K562 (cell line): ENCODE measurements around the gene PRDM4. TPM values are rescaled to one million over a fixed set of nuclear protein-coding genes. Genes with fewer than 3 reads are reported as not detected.
A peak's percentile ranks its signal among the peaks of the same experiment; 100 is the strongest.

ENCODE experiments used
- ARID2 ChIP-seq: fragments of 450-650 bp; IDR thresholded peaks from 2 replicates; pipeline ENCODE4 v1.6.1; 2017; ENCODE audit warnings: antibody characterized with exemption, mild to moderate bottlenecking
- CBX1 ChIP-seq: sonication (generic); IDR thresholded peaks from 2 replicates; pipeline ENCODE4 v1.6.1; 2016; ENCODE audit warnings: antibody characterized with exemption, low read depth, mild to moderate bottlenecking
- CC2D1A ChIP-seq: fragments of 450-650 bp; IDR thresholded peaks from 2 replicates; pipeline ENCODE4 v1.6.1; 2017; ENCODE audit warnings: mild to moderate bottlenecking
- DPF2 ChIP-seq: fragments of 450-650 bp; IDR thresholded peaks from 2 replicates; pipeline ENCODE4 v1.6.1; 2016
- FOXA3 ChIP-seq, 2 experiments: fragments of 450-650 bp in 1 of 2; sonication (generic) in 1 of 2; formaldehyde crosslinking; IDR thresholded peaks in 1 of 2; conservative IDR thresholded peaks in 1 of 2; 2 replicates each; pipeline versions ENCODE4 v1.4.0 to v1.8.0; 2020 to 2022; ENCODE audit warnings: mild to moderate bottlenecking in 2 of 2, missing genetic modification reagents in 1 of 2
- FOXJ2 ChIP-seq: fragments of 200-800 bp; sonication (Bioruptor generic); IDR thresholded peaks from 2 replicates; pipeline ENCODE4 v1.6.1; 2016; ENCODE audit warnings: missing genetic modification characterization, missing compliant biosample characterization
- GATAD2A ChIP-seq: fragments of 450-650 bp; IDR thresholded peaks from 2 replicates; pipeline ENCODE4 v1.6.1; 2017
- HMG20A ChIP-seq: fragments of 450-650 bp; formaldehyde crosslinking; conservative IDR thresholded peaks from 2 replicates; pipeline ENCODE4 v1.4.0; 2020; ENCODE audit warnings: mild to moderate bottlenecking, mixed read lengths
- LARP7 ChIP-seq: fragments of 450-650 bp; IDR thresholded peaks from 2 replicates; pipeline ENCODE4 v1.6.1; 2016
- MAFK ChIP-seq: IDR thresholded peaks from 2 replicates; pipeline ENCODE4 v1.6.1; 2011; ENCODE audit warnings: low read length, improper control_type of control experiment
- MYBL2 ChIP-seq, 2 experiments: fragments of 450-650 bp in 1 of 2; sonication (generic) in 1 of 2; formaldehyde crosslinking in 1 of 2; IDR thresholded peaks; 2 replicates each; pipeline versions ENCODE4 v1.6.1 to v1.8.1; 2017 to 2022; ENCODE audit warnings: borderline replicate concordance in 1 of 2, inconsistent platforms in 1 of 2, low read depth in 1 of 2, mild to moderate bottlenecking in 1 of 2, missing genetic modification reagents in 1 of 2, moderate library complexity in 1 of 2
- OTX1 ChIP-seq: fragments of 450-650 bp; formaldehyde crosslinking; IDR thresholded peaks from 2 replicates; pipeline ENCODE4 v1.4.0; 2022; ENCODE audit warnings: mild to moderate bottlenecking
- RFX7 ChIP-seq: fragments of 250-450 bp; sonication (Bioruptor Pico); IDR thresholded peaks from 2 replicates; pipeline ENCODE4 v1.5.1; 2021; ENCODE audit warnings: mild to moderate bottlenecking
- SREBF2 ChIP-seq: sonication (generic); formaldehyde crosslinking; IDR thresholded peaks from 2 replicates; pipeline ENCODE4 v1.4.0; 2020; ENCODE audit warnings: mild to moderate bottlenecking, missing genetic modification reagents
- STAG1 ChIP-seq: sonication (generic); formaldehyde crosslinking; IDR thresholded peaks from 2 replicates; pipeline ENCODE4 v1.5.0; 2020; ENCODE audit warnings: missing genetic modification reagents, borderline replicate concordance
- TCF7 ChIP-seq: sonication (generic); IDR thresholded peaks from 2 replicates; pipeline ENCODE4 v1.6.1; 2016; ENCODE audit warnings: antibody characterized with exemption, borderline replicate concordance
- TOE1 ChIP-seq, 2 experiments: fragments of 450-650 bp in 1 of 2; sonication (generic) in 1 of 2; formaldehyde crosslinking in 1 of 2; IDR thresholded peaks; 2 replicates each; pipeline versions ENCODE4 v1.7.1 to v1.8.0; 2016 to 2022; ENCODE audit warnings: borderline replicate concordance in 2 of 2, mild to moderate bottlenecking in 2 of 2, antibody characterized with exemption in 1 of 2, inconsistent platforms in 1 of 2, low read depth in 1 of 2, missing genetic modification reagents in 1 of 2, moderate library complexity in 1 of 2
- ZFP30 ChIP-seq: fragments of 250-450 bp; sonication (Bioruptor Pico); IDR thresholded peaks from 2 replicates; pipeline ENCODE4 v1.8.0; 2022; ENCODE audit warnings: moderate library complexity, mild to moderate bottlenecking, inconsistent platforms, borderline replicate concordance
- ZNF354B ChIP-seq: fragments of 250-450 bp; sonication (Bioruptor Pico); IDR thresholded peaks from 2 replicates; pipeline ENCODE4 v1.4.0; 2020
- ZNF644 ChIP-seq: fragments of 200-800 bp; sonication (Bioruptor generic); IDR thresholded peaks from 2 replicates; pipeline ENCODE4 v1.6.1; 2016; ENCODE audit warnings: low read depth, missing genetic modification characterization, missing compliant biosample characterization
- polyA plus RNA-seq, 8 experiments: library from polyadenylated mRNA; depleted of rRNA in 4 of 8; stranded (reverse) in 5 of 8; unstranded in 3 of 8; fragments of >200 nt; fragmentation: Nextera tagmentation in 2 of 8; fragmentation: Illumina TruSeq in 1 of 8; extraction: Ambion mirVana in 2 of 8; extraction: Trizol in 1 of 8; gene quantifications; 2 replicates each; pipeline versions ENCODE4 v1.2.1 to v1.2.3, GENCODE V29; 2011 to 2014; ENCODE audit warnings: inconsistent platforms in 1 of 8, missing spikeins in 1 of 8
- total RNA-seq, 7 experiments: library from RNA; depleted of rRNA in 6 of 7; stranded (reverse); fragments of >200 nt in 6 of 7; fragmentation: Illumina TruSeq in 2 of 7; extraction: Trizol in 2 of 7; gene quantifications; 2 replicates each; pipeline versions ENCODE4 v1.2.1 to v1.2.3, GENCODE V29; 2011 to 2021; ENCODE audit warnings: low replicate concordance in 1 of 7
- TF ChIP-seq, protein P1 (sequence below), 2 experiments: fragments of 200-800 bp in 1 of 2; sonication (Bioruptor generic) in 1 of 2; sonication (generic) in 1 of 2; formaldehyde crosslinking in 1 of 2; IDR thresholded peaks in 1 of 2; conservative IDR thresholded peaks in 1 of 2; 2 replicates each; pipeline versions ENCODE4 v1.5.0 to v1.6.1; 2016 to 2020; ENCODE audit warnings: missing compliant biosample characterization in 1 of 2, missing genetic modification characterization in 1 of 2, missing genetic modification reagents in 1 of 2
- TF ChIP-seq, protein P2 (sequence below): fragments of 450-650 bp; IDR thresholded peaks from 2 replicates; pipeline ENCODE4 v1.6.1; 2016; ENCODE audit warnings: borderline replicate concordance
- TF ChIP-seq, protein P3 (sequence below): fragments of 450-650 bp; IDR thresholded peaks from 2 replicates; pipeline ENCODE4 v1.6.1; 2016; ENCODE audit warnings: antibody characterized with exemption

Gene PRDM4
- total and polyA plus RNA-seq, 9 of the 15 experiments (the other 6 are each of a cell fraction or from before 2014, with no cell fraction given) = 5.9 to 26.0 (median 20.0) TPM

DNA sequence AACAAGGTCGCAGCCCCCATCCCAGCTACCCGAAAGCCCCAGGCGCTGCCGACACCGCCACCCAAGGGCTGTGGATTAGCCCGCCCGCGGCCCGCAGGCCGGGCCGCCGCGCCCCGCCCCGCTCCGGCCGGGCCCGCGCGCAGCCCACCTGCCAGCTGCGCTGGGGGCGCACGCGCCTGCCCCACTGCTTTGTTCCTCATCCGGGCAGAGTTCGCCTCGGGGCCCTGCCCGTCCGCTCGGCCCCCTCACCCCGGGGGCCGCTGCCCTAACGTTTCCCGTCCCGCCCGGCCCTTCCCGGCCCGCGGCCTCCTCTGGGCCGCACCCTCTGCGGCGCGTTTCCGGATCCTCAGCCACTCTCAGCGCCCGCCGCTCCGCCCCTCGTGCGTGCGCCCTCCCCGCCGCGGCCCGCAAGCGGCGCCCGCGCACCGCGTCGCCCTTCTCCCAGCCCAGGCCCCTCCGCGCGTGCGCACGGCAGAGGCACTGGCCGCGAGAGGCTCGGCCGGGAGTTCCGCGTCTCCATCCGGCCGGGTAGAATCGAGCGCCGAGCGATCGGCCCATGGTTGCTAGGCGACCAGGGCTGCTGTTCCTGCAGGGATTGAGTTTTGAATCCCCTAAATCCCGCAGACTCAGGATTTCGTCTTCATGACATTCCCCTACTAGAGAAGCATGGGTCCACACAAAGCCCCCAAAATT lies at the start of gene PRDM4 (continued):
- TF ChIP-seq, protein P1, sequence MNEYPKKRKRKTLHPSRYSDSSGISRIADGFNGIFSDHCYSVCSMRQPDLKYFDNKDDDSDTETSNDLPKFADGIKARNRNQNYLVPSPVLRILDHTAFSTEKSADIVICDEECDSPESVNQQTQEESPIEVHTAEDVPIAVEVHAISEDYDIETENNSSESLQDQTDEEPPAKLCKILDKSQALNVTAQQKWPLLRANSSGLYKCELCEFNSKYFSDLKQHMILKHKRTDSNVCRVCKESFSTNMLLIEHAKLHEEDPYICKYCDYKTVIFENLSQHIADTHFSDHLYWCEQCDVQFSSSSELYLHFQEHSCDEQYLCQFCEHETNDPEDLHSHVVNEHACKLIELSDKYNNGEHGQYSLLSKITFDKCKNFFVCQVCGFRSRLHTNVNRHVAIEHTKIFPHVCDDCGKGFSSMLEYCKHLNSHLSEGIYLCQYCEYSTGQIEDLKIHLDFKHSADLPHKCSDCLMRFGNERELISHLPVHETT (CRISPR knock-in tag; conservative IDR thresholded peaks at IDR 0.05 in 1 of 2, IDR thresholded peaks at IDR 0.05 in 1 of 2) = peak in 1 of 2 experiments; percentile 74; a peak in 1 of 4 replicates
- TF ChIP-seq ARID2 (no peak), FOXJ2 (tag) (no peak), RFX7 (CRISPR knock-in tag) (no peak), STAG1 (CRISPR knock-in tag) (no peak; the same call in 1 of the 2 replicates), TCF7 (no peak), ZFP30 (CRISPR knock-in tag) (no peak), SREBF2 (CRISPR knock-in tag) (no peak), CBX1 (no peak), GATAD2A (no peak), CC2D1A (no peak), LARP7 (no peak), TOE1 (IDR thresholded peaks at IDR 0.05; ENCODE audit: borderline replicate concordance) (no peak), TOE1 (CRISPR knock-in tag; IDR thresholded peaks at IDR 0.05; ENCODE audit: borderline replicate concordance, low read depth) (no peak), MYBL2 (IDR thresholded peaks at IDR 0.05; ENCODE audit: low read depth) (no peak), MYBL2 (CRISPR knock-in tag; IDR thresholded peaks at IDR 0.05; ENCODE audit: borderline replicate concordance) (no peak), MAFK (no peak), FOXA3 (CRISPR knock-in tag; conservative IDR thresholded peaks at IDR 0.05 in 1 of 2, IDR thresholded peaks at IDR 0.05 in 1 of 2) (no peak), HMG20A (no peak), ZNF644 (tag) (no peak), ZNF354B (CRISPR knock-in tag) (no peak), OTX1 (CRISPR knock-in tag) (no peak), DPF2 (no peak)
- TF ChIP-seq, protein P2, sequence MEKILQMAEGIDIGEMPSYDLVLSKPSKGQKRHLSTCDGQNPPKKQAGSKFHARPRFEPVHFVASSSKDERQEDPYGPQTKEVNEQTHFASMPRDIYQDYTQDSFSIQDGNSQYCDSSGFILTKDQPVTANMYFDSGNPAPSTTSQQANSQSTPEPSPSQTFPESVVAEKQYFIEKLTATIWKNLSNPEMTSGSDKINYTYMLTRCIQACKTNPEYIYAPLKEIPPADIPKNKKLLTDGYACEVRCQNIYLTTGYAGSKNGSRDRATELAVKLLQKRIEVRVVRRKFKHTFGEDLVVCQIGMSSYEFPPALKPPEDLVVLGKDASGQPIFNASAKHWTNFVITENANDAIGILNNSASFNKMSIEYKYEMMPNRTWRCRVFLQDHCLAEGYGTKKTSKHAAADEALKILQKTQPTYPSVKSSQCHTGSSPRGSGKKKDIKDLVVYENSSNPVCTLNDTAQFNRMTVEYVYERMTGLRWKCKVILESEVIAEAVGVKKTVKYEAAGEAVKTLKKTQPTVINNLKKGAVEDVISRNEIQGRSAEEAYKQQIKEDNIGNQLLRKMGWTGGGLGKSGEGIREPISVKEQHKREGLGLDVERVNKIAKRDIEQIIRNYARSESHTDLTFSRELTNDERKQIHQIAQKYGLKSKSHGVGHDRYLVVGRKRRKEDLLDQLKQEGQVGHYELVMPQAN = no peak
- TF ChIP-seq, protein P3, sequence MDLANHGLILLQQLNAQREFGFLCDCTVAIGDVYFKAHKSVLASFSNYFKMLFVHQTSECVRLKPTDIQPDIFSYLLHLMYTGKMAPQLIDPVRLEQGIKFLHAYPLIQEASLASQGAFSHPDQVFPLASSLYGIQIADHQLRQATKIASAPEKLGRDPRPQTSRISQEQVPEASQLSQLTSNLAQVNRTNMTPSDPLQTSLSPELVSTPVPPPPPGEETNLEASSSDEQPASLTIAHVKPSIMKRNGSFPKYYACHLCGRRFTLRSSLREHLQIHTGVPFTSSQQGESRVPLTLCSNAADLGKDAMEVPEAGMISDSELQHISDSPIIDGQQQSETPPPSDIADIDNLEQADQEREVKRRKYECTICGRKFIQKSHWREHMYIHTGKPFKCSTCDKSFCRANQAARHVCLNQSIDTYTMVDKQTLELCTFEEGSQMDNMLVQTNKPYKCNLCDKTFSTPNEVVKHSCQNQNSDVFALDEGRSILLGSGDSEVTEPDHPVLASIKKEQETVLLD = peak; percentile 78; the same call in 1 of the 2 replicates
